IMR-90 (cell line): ENCODE data around the gene JPH4.

Experiments used
- CTCF ChIP-seq: conservative IDR thresholded peaks from 2 replicates; pipeline ENCODE4 v1.5.1; 2012; ENCODE audit warnings: mild to moderate bottlenecking, low read depth, low read length, improper control_type of control experiment
- POLR2A ChIP-seq: IDR thresholded peaks from 2 replicates; pipeline ENCODE4 v1.6.1; 2012; ENCODE audit warnings: mild to moderate bottlenecking, low read depth, low read length
- RAD21 ChIP-seq: IDR thresholded peaks from 2 replicates; pipeline ENCODE4 v1.6.1; 2012; ENCODE audit warnings: low read length, improper control_type of control experiment
- SMC3 ChIP-seq: fragments of 150-350 bp; IDR thresholded peaks from 2 replicates; pipeline ENCODE4 v1.6.1; 2016; ENCODE audit warnings: low read depth, mild to moderate bottlenecking, antibody characterized with exemption, low read length, moderate library complexity
- USF2 ChIP-seq: fragments of 150-350 bp; IDR thresholded peaks from 2 replicates; pipeline ENCODE4 v1.6.1; 2017; ENCODE audit warnings: mild to moderate bottlenecking, antibody characterized with exemption, low read length, low read depth

GRCh38 chr14:23588884-23589598, 10.5 kb upstream of the JPH4 start:
- TF ChIP-seq CTCF (peak; percentile 87), USF2 (no peak), POLR2A (no peak), SMC3 (peak; percentile 67), RAD21 (peak; percentile 78)
